Heart left ventricle (tissue), 16 donors: ENCODE data around the gene ANGPTL2. TPM values are rescaled to one million over a fixed set of nuclear protein-coding genes. Genes with fewer than 3 reads are reported as not detected.

Source experiments
- ATAC-seq, 4 donors: fragments of 200-7000 bp; cut with Tn5 transposase; one replicate each; pipeline ENCODE4 v1.9.1; 2020 to 2022; ENCODE audit warnings: moderate library complexity in 4 of 4, mild to moderate bottlenecking in 3 of 4, moderate number of reproducible peaks in 1 of 4
- DNase-seq, 5 donors: peaks; one replicate each; pipeline ENCODE4 v3.0.0-alpha.2; 2020
- H3K27ac ChIP-seq, 12 donors: fragments of 200-600 bp; sonication (generic) in 4 of 12; one replicate each; pipeline versions ENCODE4 v1.5.0 to v1.8.0; 2016 to 2022; ENCODE audit warnings: mild to moderate bottlenecking in 2 of 12
- H3K27me3 ChIP-seq, 9 donors: fragments of 200-600 bp; sonication (generic) in 2 of 9; one replicate each; pipeline versions ENCODE4 v1.5.1 to v1.8.0; 2016 to 2022; ENCODE audit warnings: mild to moderate bottlenecking in 3 of 9
- H3K36me3 ChIP-seq, 9 donors: fragments of 200-600 bp; sonication (generic) in 2 of 9; one replicate each; pipeline versions ENCODE4 v1.5.0 to v1.8.0; 2018 to 2022; ENCODE audit warnings: mild to moderate bottlenecking in 2 of 9
- H3K4me1 ChIP-seq, 12 donors: fragments of 200-600 bp; sonication (generic) in 4 of 12; one replicate each; pipeline versions ENCODE4 v1.5.0 to v1.8.0; 2016 to 2022; ENCODE audit warnings: mild to moderate bottlenecking in 3 of 12
- H3K4me3 ChIP-seq, 12 donors: fragments of 200-600 bp; sonication (generic) in 4 of 12; one replicate each; pipeline versions ENCODE4 v1.5.0 to v1.8.0; 2017 to 2022; ENCODE audit warnings: mild to moderate bottlenecking in 9 of 12, moderate library complexity in 4 of 12
- H3K9me3 ChIP-seq, 12 donors: fragments of 200-600 bp; sonication (generic) in 4 of 12; one replicate each; pipeline versions ENCODE4 v1.5.0 to v1.8.0; 2016 to 2022; ENCODE audit warnings: mild to moderate bottlenecking in 1 of 12
- POLR2A ChIP-seq, 2 donors: fragments of 450-650 bp; IDR thresholded peaks; one replicate each; pipeline ENCODE4 v1.6.1; 2017; ENCODE audit warnings: antibody characterized with exemption in 2 of 2, mild to moderate bottlenecking in 2 of 2, moderate library complexity in 2 of 2
- WGBS, 4 donors: extraction: QIAGEN DNeasy Blood & Tissue Kit in 2 of 4; methylation state at CpG; one replicate each; pipeline versions ENCODE4 v1.1.5 to v1.1.7; 2013 to 2018; 5-methylcytosine and 5-hydroxymethylcytosine counted together
- intact Hi-C, 10 donors: fragments of 100-400 bp; cut with DNase I; formaldehyde crosslinking; loops; one replicate each; pipeline versions ENCODE4 v1.11.1 to v1.14.2; 2022
- polyA plus RNA-seq, 2 donors: library from polyadenylated mRNA; stranded (reverse); fragments of 200-250 nt; gene quantifications; one replicate each; pipeline ENCODE4 v1.2.3, GENCODE V29; 2013
- total RNA-seq, 9 donors: library from RNA; depleted of rRNA in 2 of 9; stranded (reverse); fragments of >200 nt in 2 of 9; fragmentation: NEBNext Ultra II Directional in 3 of 9; extraction: Animal tissue kit (Norgen Biotek cat#: 25700) in 3 of 9; gene quantifications; one replicate each; pipeline versions ENCODE4 v1.1.0 to v1.2.4, GENCODE V29; 2016 to 2023
- TF ChIP-seq, protein P1 (sequence below), 12 donors: fragments of 200-600 bp; sonication (generic) in 4 of 12; IDR thresholded peaks; one replicate each; pipeline versions ENCODE4 v1.5.0 to v1.8.0; 2018 to 2022; ENCODE audit warnings: antibody characterized with exemption in 12 of 12, mild to moderate bottlenecking in 5 of 12
- donor health status: ischemic (EF 13 %, LVEDD 7.1; RV severe dilation, severe dysfunction).
- donor health status: healthy with polysubstance abuse.
- donor health status: DM: no; HTN: yes; CAD: no.
- donor health status: DM: no; HTN: no; CAD: no.
- donor health status: ischemic (EF 25% LVEDD 6.9; RV normal size, moderate dysfunction).
- donor health status: ischemic (EF 25% LVEDD 5.7; RV mildly dilated, moderate dysfunction).
- donor health status: healthy.
- donor health status: DM: yes; HTN: yes; CAD: no.
- donor health status: ischemic (EF 35%, LVEDD 5.7; RV mildly dilated, moderate dysfunction).
- donor health status: nonischemic (EF 11% LVEDD 7.7; RV severe dilation, severe dysfunction).
- donor health status: DM: yes; HTN: yes; CAD: no.
- donor health status: PGD.
- donor health status: ischemic (EF 29% LVEDD 5.4; RV normal size, mild dysfunction).
- donor health status: nonischemic (EF 23%, LVEDD 6.1; RV moderate dilation, normal function).

Gene ANGPTL2
- total and polyA plus RNA-seq, 11 donors: 17.0 to 92.5 (median 45.8) TPM

DNA sequence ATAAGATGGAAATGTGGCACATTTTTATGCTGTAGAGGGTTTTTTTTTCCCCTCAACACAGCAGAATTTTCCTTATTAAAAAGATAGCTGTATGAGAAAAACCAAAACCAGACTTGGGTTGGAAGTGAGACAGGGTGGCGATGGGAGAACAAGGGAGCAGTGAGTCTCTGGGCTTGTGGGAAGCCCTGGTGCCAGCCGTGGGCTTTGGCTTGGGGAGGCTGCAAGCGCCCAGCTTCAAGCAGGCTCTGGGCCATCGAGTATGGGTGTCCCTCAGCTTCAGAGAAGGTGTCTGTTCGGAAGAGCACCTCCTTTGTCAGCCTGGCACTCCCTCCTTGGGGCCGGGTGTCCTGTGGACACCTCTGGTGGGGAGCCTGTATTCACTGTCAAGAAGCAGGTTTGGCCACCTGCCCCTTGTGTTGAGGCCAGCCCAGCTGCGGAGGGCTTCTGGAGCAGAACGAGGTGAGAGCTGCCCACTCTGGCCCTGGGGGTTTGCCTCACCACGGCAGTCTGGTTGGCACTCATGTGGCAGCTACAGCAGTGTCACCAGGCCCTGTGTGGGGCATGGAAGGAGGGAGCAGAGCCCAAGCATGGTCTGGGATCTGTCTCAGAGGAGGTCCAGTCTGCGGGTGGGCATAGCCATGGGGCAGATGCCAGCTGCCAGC, 37.6 kb upstream of the ANGPTL2 start:
- Histone ChIP-seq H3K9me3 (no peaks in the 10 kb centered on the region), H3K27ac (peak overlapping the region in 3 of 12 donors; percentile 45 to 58 (median 48)), H3K27me3 (no peaks in the 10 kb centered on the region), H3K36me3 (no peaks in the 10 kb centered on the region), H3K4me1 (peaks cover 0 to 51% (median 22%) of the 10 kb centered on the region in 12 donors), H3K4me3 (no peak overlapping the region)
- DNase-seq (peak in 2 of 5 donors; percentile 10 to 20), ATAC-seq (peak in 1 of 4 donors; percentile 19)
- TF ChIP-seq, protein P1, sequence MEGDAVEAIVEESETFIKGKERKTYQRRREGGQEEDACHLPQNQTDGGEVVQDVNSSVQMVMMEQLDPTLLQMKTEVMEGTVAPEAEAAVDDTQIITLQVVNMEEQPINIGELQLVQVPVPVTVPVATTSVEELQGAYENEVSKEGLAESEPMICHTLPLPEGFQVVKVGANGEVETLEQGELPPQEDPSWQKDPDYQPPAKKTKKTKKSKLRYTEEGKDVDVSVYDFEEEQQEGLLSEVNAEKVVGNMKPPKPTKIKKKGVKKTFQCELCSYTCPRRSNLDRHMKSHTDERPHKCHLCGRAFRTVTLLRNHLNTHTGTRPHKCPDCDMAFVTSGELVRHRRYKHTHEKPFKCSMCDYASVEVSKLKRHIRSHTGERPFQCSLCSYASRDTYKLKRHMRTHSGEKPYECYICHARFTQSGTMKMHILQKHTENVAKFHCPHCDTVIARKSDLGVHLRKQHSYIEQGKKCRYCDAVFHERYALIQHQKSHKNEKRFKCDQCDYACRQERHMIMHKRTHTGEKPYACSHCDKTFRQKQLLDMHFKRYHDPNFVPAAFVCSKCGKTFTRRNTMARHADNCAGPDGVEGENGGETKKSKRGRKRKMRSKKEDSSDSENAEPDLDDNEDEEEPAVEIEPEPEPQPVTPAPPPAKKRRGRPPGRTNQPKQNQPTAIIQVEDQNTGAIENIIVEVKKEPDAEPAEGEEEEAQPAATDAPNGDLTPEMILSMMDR (IDR thresholded peaks at IDR 0.05): no peak
- TF ChIP-seq POLR2A (IDR thresholded peaks at IDR 0.05): no peak
- 83 to 91% (median 89%) methylated on average over 7 to 10 of the region's 10 CpGs for WGBS, 4 donors
- intact Hi-C loops: loop anchor here in 1 of 10 donors (10.0 kb wide), 1 partner anchor 115 kb away; no protein-coding TSS in a partner anchor

DNA sequence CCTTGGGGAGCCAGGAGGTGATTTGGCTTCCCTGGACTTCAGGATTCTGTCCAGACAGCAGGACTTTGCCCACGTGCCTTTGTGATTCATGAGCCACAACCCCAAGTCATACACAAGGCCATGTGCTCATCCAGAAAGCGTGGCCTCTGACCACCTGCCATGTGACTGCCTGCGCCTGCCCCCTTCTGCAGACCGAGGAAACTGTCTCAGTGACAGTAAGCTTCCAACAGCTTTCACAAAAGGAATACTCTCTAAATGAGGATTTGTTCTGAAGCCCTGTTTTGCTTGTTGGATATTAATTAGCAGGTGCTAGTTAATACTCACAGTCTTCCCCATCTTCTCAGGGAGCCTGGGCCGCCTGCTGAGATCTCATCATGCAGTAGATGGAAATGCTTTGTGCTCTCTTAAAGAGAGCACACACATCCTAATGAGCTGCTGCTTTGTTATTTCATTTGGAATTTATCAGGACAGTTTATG, 36.9 kb upstream of the ANGPTL2 start:
- intact Hi-C loops: no loop called here
- Histone ChIP-seq H3K4me3 (no peak overlapping the region), H3K27ac (peak overlapping the region in 4 of 12 donors; percentile 37 to 58 (median 46)), H3K9me3 (no peaks in the 10 kb centered on the region), H3K4me1 (peaks cover 0 to 58% (median 27%) of the 10 kb centered on the region in 12 donors), H3K27me3 (no peaks in the 10 kb centered on the region), H3K36me3 (no peaks in the 10 kb centered on the region)
- ATAC-seq: peak; percentile 45 to 60 (median 54)
- WGBS, 4 donors: 45 to 49% (median 48%) methylated on average over 5 of the region's 5 CpGs
- peak in 4 of 5 donors; percentile 46 to 73 (median 61) for DNase-seq
- TF ChIP-seq, protein P1 (IDR thresholded peaks at IDR 0.05): peak in 5 of 12 donors; percentile 11 to 48 (median 29)
- TF ChIP-seq POLR2A (IDR thresholded peaks at IDR 0.05): no peak

DNA sequence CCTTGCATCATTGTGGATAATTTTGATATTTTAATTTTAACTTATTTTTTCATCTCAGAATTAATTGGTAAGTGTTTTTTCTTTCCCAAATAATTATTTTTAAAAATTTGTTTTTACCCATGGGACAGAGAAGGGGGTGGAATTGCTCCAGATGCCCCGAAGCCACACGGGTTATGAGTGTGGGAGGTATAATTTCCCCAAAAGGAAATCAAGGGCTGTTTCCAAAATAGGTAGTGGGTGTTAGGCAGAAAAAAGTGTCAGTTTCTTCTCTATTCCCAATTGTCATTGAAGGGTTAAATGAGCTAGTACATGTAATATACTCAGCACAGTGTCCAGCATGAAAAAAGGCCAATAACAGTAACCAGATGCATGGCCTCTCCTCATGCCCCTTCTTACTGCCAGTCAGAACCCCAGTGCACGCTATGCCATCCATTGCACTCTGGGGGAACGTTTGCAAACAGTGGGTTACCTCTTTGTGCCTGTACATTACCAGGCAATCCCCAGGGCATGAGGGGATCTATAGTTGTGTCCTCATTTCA, 36.4 kb upstream of the ANGPTL2 start:
- Histone ChIP-seq H3K4me3 (no peak overlapping the region), H3K27me3 (no peaks in the 10 kb centered on the region), H3K27ac (peak overlapping the region in 2 of 12 donors; percentile 11 to 58), H3K4me1 (peaks cover 0 to 59% (median 31%) of the 10 kb centered on the region in 12 donors), H3K9me3 (no peaks in the 10 kb centered on the region), H3K36me3 (no peaks in the 10 kb centered on the region)
- 78 to 90% (median 79%) methylated on average over 4 of the region's 4 CpGs for WGBS, 4 donors
- DNase-seq (no peak), ATAC-seq (no peak)
- TF ChIP-seq POLR2A (IDR thresholded peaks at IDR 0.05): no peak
- TF ChIP-seq, protein P1 (IDR thresholded peaks at IDR 0.05): no peak
- intact Hi-C loops: no loop called here

DNA sequence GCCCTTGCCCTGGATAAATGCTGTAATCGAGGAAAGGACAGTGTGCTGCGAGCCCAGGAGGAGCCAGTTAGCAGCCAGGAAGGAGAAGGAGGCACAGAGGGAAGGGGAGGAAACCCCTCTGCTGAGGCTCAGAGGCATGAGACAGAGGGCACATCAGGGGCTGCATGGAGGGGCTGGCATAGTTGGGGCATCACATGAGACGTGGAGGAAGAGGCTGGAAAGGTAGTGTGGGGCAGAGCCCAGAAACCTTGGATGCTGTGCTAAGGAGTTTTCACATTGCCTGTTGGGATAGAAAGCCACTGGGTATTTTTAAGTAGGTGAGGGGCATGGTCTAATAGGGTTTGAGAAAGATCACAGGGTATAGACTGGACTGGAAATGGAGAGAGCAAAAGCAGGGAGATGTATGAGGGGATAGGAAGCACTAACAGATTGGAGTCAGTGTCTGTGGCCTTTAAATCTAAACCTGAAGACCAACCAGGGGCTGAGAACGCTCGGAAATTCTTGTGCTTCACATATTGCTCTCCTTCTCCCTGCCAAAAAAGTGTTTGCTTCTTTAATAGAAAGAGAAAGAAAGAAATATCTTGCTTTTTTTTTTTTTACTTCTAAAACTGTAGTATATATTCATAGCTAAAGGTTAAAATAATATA, 33.0 kb upstream of the ANGPTL2 start:
- no peak for TF ChIP-seq POLR2A (IDR thresholded peaks at IDR 0.05)
- TF ChIP-seq, protein P1 (IDR thresholded peaks at IDR 0.05): no peak

More for the DNA sequence above, 33.0 kb upstream of the ANGPTL2 start:
- intact Hi-C loops: no loop called here
- ATAC-seq: peak in 1 of 4 donors; percentile 8
- Histone ChIP-seq H3K4me3 (no peak overlapping the region), H3K9me3 (no peaks in the 10 kb centered on the region), H3K27me3 (no peaks in the 10 kb centered on the region), H3K27ac (peak overlapping the region in 11 of 12 donors; percentile 24 to 81 (median 70)), H3K36me3 (no peaks in the 10 kb centered on the region), H3K4me1 (peaks cover 0 to 40% (median 24%) of the 10 kb centered on the region in 12 donors)
- WGBS, 4 donors: 67 to 84% (median 76%) methylated on average over 5 of the region's 5 CpGs
- DNase-seq: no peak
